ENCODE measurements around the gene ZBTB42. TPM values are rescaled to one million over a fixed set of nuclear protein-coding genes. Genes with fewer than 3 reads are reported as not detected.

The ZBTB42 gene
- total and polyA plus RNA-seq, 2 of the 4 experiments (the other 2 are of a cell fraction), result 1.3 to 2.3 TPM

GRCh38 chr14:104776481-104776880 lies 24.4 kb upstream of the ZBTB42 start:
- H2AK5ac ChIP-seq (ENCODE audit: low read depth, low read length), result no peak overlapping the region
- no peak overlapping the region for H2AFZ ChIP-seq (replicated peaks; ENCODE audit: low read length, poor library complexity)
- peaks cover 8 to 35% of the 10 kb centered on the region in 2 experiments for H3K79me1 ChIP-seq (ENCODE audit: low read depth in 1 of 2, low read length in 2 of 2)
- H2BK20ac ChIP-seq (ENCODE audit: low read depth, low read length), result no peak overlapping the region
- no peak for ATAC-seq (ENCODE audit: low read depth)
- dilution Hi-C loops (cut with HindIII; ENCODE audit: low sequenced_read_pairs, unreplicated experiment) (no loop called here), intact Hi-C loops (cut with micrococcal nuclease) (no loop called here), in situ Hi-C loops (cut with MboI; ENCODE audit: low sequenced_read_pairs) (no loop called here)
- TF ChIP-seq MAZ (IDR thresholded peaks at IDR 0.05; ENCODE audit: borderline replicate concordance, low read depth, low read length), result no peak
- no peak for TF ChIP-seq SMC3 (IDR thresholded peaks at IDR 0.05; ENCODE audit: low read depth, low read length)
- no peak for TF ChIP-seq BHLHE40 (IDR thresholded peaks at IDR 0.05; ENCODE audit: low read depth, low read length)
- no peak for TF ChIP-seq RCOR1 (IDR thresholded peaks at IDR 0.05; ENCODE audit: insufficient replicate concordance, low read length)
- TF ChIP-seq RAD21 (IDR thresholded peaks at IDR 0.05; ENCODE audit: low read length), result no peak
- TF ChIP-seq CTCF (conservative IDR thresholded peaks at IDR 0.05; ENCODE audit: low read depth, low read length), result no peak
- no peak for TF ChIP-seq USF2 (IDR thresholded peaks at IDR 0.05; ENCODE audit: low read depth, low read length)
- TF ChIP-seq POLR2A (IDR thresholded peaks at IDR 0.05; ENCODE audit: low read depth, low read length), result no peak
- H4K5ac ChIP-seq (ENCODE audit: low read depth, low read length), result no peak overlapping the region
- no peak overlapping the region for H3K56ac ChIP-seq (ENCODE audit: extremely low read depth, insufficient read depth, low read length)
- H3K4me3 ChIP-seq (ENCODE audit: insufficient read depth, low read depth, low read length), result no peak overlapping the region
- H4K91ac ChIP-seq (ENCODE audit: insufficient read depth, low read depth, low read length), result no peak overlapping the region
- H4K20me1 ChIP-seq (ENCODE audit: insufficient read depth, low read length), result peaks cover 51% of the 10 kb centered on the region
- no peak overlapping the region for H3K18ac ChIP-seq (ENCODE audit: low read depth, low read length)
- H2BK15ac ChIP-seq (ENCODE audit: low read depth, low read length), result no peak overlapping the region
- POLR2A ChIA-PET (ENCODE audit: unreplicated experiment), result no interaction called here
- H3K4me2 ChIP-seq (ENCODE audit: low read depth, low read length), result no peak overlapping the region
- no peak overlapping the region for H3K4ac ChIP-seq (ENCODE audit: low read depth, low read length)
- peaks cover 64% of the 10 kb centered on the region for H3K36me3 ChIP-seq (ENCODE audit: control insufficient read depth, insufficient read depth, low read length)
- no peak for DNase-seq
- H3K27me3 ChIP-seq (ENCODE audit: control insufficient read depth, insufficient read depth, low read length), result no peaks in the 10 kb centered on the region
- no peak overlapping the region for H2BK120ac ChIP-seq (ENCODE audit: low read depth, low read length)
- no peak overlapping the region for H3K9ac ChIP-seq (ENCODE audit: low read depth, low read length)
- H3K9me3 ChIP-seq (ENCODE audit: control insufficient read depth, insufficient read depth, low read length), result no peaks in the 10 kb centered on the region
- no peak overlapping the region for H2BK5ac ChIP-seq (ENCODE audit: low read depth, low read length, poor library complexity, severe bottlenecking)
- H3K23ac ChIP-seq (ENCODE audit: low read depth, low read length), result no peak overlapping the region
- WGBS, 2 experiments (ENCODE audit: extremely low coverage in 2 of 2, insufficient read length in 1 of 2), result 99% methylated on average over 12 of the region's 15 CpGs; no CpG with 5 or more reads in 1 of the 2 experiments
- H3K14ac ChIP-seq (replicated peaks; ENCODE audit: low read depth, low read length), result no peak overlapping the region
- H3K9me1 ChIP-seq (ENCODE audit: insufficient read depth, low read length), result no peaks in the 10 kb centered on the region
- H2AK9ac ChIP-seq (replicated peaks; ENCODE audit: low read depth, low read length, poor library complexity), result no peak overlapping the region
- H3K27ac ChIP-seq (ENCODE audit: insufficient read depth, low read length), result no peak overlapping the region
- H3K4me1 ChIP-seq (ENCODE audit: control insufficient read depth, insufficient read depth, low read length), result no peaks in the 10 kb centered on the region
- no peak overlapping the region for H4K8ac ChIP-seq (ENCODE audit: low read depth in 2 of 2, low read length in 2 of 2)
- CTCF ChIA-PET, result interaction anchor here (0.7 kb wide), 1 partner anchor 25 kb away, joined by 3 read pairs; no protein-coding TSS in a partner anchor
- no TSS peak for BruUV-seq (replicated peaks)
